Memory B cell (primary cell): Measurements from ENCODE around the gene TLR8.
"Not testable (repeated sequence)": the region's sequence is repeated elsewhere in the genome, so short reads cannot be mapped to it uniquely, and the experiment has no call there.

Source experiments
- ATAC-seq: fragments of 150-1000 bp; cut with Tn5 transposase; 2 replicates; pipeline ENCODE4 v1.10.0; 2021; ENCODE audit warnings: low read depth, mild to moderate bottlenecking, moderate library complexity
- DNase-seq, 2 donors: peaks; one replicate each; pipeline ENCODE4 v3.0.0; 2022; ENCODE audit warnings: low spot score in 2 of 2
- H3K27ac Mint-ChIP-seq: one replicate; pipeline ENCODE4 v1.8.0; 2022; ENCODE audit warnings: mild to moderate bottlenecking, moderate library complexity, mixed read lengths
- H3K27me3 Mint-ChIP-seq: one replicate; pipeline ENCODE4 v1.8.0; 2022; ENCODE audit warnings: mixed read lengths
- H3K36me3 Mint-ChIP-seq: one replicate; pipeline ENCODE4 v1.8.0; 2022; ENCODE audit warnings: mild to moderate bottlenecking, mixed read lengths
- H3K4me1 Mint-ChIP-seq: one replicate; pipeline ENCODE4 v1.8.0; 2022; ENCODE audit warnings: mixed read lengths
- H3K4me3 Mint-ChIP-seq: one replicate; pipeline ENCODE4 v1.8.0; 2022; ENCODE audit warnings: mild to moderate bottlenecking, moderate library complexity, mixed read lengths
- H3K9me3 Mint-ChIP-seq: one replicate; pipeline ENCODE4 v1.8.0; 2022; ENCODE audit warnings: mixed read lengths

The TLR8 gene

DNA sequence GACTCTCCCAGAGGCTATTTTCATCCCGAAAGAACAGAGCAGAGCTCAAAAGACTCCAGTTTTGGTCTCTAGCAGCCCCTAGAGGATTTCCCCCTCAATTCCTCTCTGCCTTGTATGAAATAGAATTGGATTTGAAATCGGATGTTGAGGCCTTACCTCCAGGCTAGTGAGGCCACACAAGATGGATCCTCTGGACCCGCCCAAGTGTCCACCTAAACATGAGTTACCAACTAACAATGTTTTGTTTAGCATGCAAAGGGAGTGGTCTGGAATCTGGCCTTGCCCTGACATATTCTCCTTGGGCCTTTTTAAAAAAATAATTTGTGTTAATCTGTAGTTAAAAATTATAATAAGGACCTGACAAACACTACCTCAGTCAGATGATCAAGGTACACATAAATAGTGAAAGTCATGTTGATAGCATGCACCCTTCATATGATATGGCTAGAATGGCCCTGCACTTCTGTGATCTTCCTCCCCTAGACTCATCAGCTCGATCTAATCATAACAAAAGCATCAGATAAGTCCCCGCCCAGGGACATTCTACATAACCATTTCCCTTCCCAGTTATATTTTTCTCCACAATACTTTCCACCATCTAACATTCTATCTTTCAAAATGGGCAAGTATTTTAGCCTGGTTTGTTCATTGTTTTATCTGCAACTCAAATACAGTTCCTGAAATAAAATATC, 6.5 kb downstream of the TLR8 start:
- DNase-seq (no peak), ATAC-seq (no peak)
- Mint-ChIP-seq H3K27me3 (no peaks in the 10 kb centered on the region), H3K4me1 (peaks cover 9% of the 10 kb centered on the region), H3K4me3 (no peak overlapping the region), H3K9me3 (no peaks in the 10 kb centered on the region), H3K36me3 (no peaks in the 10 kb centered on the region), H3K27ac (no peak overlapping the region)

DNA sequence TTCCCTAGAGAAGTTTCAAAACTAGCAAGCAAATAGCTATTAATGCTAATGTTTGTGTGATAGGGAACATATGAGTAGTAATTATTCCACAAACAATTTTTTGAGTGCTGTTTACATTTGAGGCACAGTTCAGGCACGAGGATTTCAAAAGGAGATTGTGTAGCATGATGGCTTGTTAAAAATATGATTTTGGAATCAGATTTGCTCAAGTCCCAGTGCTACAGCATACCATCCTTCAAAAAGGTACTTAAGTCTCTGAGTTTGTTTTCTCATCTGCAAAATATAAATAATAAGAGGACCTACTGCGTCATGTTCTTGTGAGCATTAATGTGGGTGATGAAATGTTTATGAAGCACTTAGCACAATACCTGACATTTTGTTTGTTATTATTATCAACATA, 11.3 kb downstream of the TLR8 start:
- Mint-ChIP-seq H3K36me3 (no peaks in the 10 kb centered on the region), H3K4me1 (no peaks in the 10 kb centered on the region), H3K27ac (no peak overlapping the region), H3K9me3 (no peaks in the 10 kb centered on the region), H3K27me3 (no peaks in the 10 kb centered on the region), H3K4me3 (no peak overlapping the region)
- ATAC-seq: no peak
- DNase-seq: no peak

GRCh38 chrX:12919051-12919450, 12.6 kb downstream of the TLR8 start:
- H3K27me3 Mint-ChIP-seq: no peaks in the 10 kb centered on the region
- H3K9me3 Mint-ChIP-seq: no peaks in the 10 kb centered on the region
- no peak overlapping the region for H3K4me3 Mint-ChIP-seq
- no peak overlapping the region for H3K27ac Mint-ChIP-seq
- no peaks in the 10 kb centered on the region for H3K4me1 Mint-ChIP-seq
- ATAC-seq: no peak
- no peaks in the 10 kb centered on the region for H3K36me3 Mint-ChIP-seq
- no peak for DNase-seq

DNA sequence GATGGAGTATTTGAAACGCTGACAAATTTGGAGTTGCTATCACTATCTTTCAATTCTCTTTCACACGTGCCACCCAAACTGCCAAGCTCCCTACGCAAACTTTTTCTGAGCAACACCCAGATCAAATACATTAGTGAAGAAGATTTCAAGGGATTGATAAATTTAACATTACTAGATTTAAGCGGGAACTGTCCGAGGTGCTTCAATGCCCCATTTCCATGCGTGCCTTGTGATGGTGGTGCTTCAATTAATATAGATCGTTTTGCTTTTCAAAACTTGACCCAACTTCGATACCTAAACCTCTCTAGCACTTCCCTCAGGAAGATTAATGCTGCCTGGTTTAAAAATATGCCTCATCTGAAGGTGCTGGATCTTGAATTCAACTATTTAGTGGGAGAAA, 13.2 kb downstream of the TLR8 start:
- Mint-ChIP-seq H3K27ac (no peak overlapping the region), H3K36me3 (no peaks in the 10 kb centered on the region), H3K27me3 (no peaks in the 10 kb centered on the region), H3K4me3 (no peak overlapping the region), H3K4me1 (no peaks in the 10 kb centered on the region), H3K9me3 (no peaks in the 10 kb centered on the region)
- ATAC-seq (no peak), DNase-seq (no peak)

DNA sequence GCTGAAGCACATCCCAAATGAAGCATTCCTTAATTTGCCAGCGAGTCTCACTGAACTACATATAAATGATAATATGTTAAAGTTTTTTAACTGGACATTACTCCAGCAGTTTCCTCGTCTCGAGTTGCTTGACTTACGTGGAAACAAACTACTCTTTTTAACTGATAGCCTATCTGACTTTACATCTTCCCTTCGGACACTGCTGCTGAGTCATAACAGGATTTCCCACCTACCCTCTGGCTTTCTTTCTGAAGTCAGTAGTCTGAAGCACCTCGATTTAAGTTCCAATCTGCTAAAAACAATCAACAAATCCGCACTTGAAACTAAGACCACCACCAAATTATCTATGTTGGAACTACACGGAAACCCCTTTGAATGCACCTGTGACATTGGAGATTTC, 14.6 kb downstream of the TLR8 start:
- no peaks in the 10 kb centered on the region for H3K36me3 Mint-ChIP-seq
- no peak overlapping the region for H3K4me3 Mint-ChIP-seq
- H3K27me3 Mint-ChIP-seq: no peaks in the 10 kb centered on the region

DNA sequence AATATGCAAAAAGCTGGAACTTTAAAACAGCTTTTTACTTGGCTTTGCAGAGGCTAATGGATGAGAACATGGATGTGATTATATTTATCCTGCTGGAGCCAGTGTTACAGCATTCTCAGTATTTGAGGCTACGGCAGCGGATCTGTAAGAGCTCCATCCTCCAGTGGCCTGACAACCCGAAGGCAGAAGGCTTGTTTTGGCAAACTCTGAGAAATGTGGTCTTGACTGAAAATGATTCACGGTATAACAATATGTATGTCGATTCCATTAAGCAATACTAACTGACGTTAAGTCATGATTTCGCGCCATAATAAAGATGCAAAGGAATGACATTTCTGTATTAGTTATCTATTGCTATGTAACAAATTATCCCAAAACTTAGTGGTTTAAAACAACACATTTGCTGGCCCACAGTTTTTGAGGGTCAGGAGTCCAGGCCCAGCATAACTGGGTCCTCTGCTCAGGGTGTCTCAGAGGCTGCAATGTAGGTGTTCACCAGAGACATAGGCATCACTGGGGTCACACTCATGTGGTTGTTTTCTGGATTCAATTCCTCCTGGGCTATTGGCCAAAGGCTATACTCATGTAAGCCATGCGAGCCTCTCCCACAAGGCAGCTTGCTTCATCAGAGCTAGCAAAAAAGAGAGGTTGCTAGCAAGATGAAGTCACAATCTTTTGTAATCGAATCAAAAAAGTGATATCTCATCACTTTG, 15.6 kb downstream of the TLR8 start:
- Mint-ChIP-seq H3K4me3 (no peak overlapping the region), H3K27ac (no peak overlapping the region), H3K27me3 (no peaks in the 10 kb centered on the region), H3K4me1 (no peaks in the 10 kb centered on the region), H3K36me3 (no peaks in the 10 kb centered on the region), H3K9me3 (no peaks in the 10 kb centered on the region)
- ATAC-seq (no peak), DNase-seq (no peak)

More for the DNA sequence above, 14.6 kb downstream of the TLR8 start:
- ATAC-seq: no peak
- DNase-seq: no peak
- Mint-ChIP-seq H3K4me1 (no peaks in the 10 kb centered on the region), H3K9me3 (no peaks in the 10 kb centered on the region), H3K27ac (no peak overlapping the region)

DNA sequence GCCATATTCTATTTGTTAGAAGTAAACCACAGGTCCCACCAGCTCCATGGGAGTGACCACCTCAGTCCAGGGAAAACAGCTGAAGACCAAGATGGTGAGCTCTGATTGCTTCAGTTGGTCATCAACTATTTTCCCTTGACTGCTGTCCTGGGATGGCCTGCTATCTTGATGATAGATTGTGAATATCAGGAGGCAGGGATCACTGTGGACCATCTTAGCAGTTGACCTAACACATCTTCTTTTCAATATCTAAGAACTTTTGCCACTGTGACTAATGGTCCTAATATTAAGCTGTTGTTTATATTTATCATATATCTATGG, 16.1 kb downstream of the TLR8 start:
- ATAC-seq (no peak), DNase-seq (no peak)
- H3K4me1 Mint-ChIP-seq: no peaks in the 10 kb centered on the region

DNA sequence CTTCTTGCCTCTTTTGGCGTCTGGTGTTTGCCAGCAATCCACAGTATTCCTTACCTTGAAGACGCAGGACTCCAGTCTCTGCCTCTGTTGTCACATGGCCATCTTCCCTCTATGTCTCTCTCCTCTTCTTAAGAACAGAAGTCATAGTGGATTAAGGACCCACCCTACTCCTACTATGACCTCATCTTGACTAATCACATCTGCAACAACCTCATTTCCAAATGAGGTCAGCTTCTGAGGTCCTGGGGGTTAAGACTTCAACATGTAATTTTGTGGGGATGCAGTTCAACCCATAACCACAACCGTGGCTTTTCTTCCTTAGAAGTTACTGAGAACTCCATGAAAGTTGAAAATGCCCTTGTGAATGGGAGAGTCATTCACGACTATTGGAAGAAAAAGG, 23.3 kb downstream of the TLR8 start:
- no peaks in the 10 kb centered on the region for H3K27me3 Mint-ChIP-seq
- DNase-seq (no peak), ATAC-seq (no peak)
- no peaks in the 10 kb centered on the region for H3K36me3 Mint-ChIP-seq
- H3K9me3 Mint-ChIP-seq: no peaks in the 10 kb centered on the region
- H3K4me1 Mint-ChIP-seq: no peaks in the 10 kb centered on the region
- no peak overlapping the region for H3K27ac Mint-ChIP-seq
- H3K4me3 Mint-ChIP-seq: no peak overlapping the region

More for the DNA sequence above, 16.1 kb downstream of the TLR8 start:
- no peak overlapping the region for H3K4me3 Mint-ChIP-seq
- no peaks in the 10 kb centered on the region for H3K9me3 Mint-ChIP-seq
- H3K27me3 Mint-ChIP-seq: no peaks in the 10 kb centered on the region
- H3K27ac Mint-ChIP-seq: no peak overlapping the region
- no peaks in the 10 kb centered on the region for H3K36me3 Mint-ChIP-seq

- DNase-seq (no peak), ATAC-seq (no peak)
- H3K9me3 Mint-ChIP-seq: no peaks in the 10 kb centered on the region
- no peaks in the 10 kb centered on the region for H3K4me1 Mint-ChIP-seq
- no peaks in the 10 kb centered on the region for H3K27me3 Mint-ChIP-seq
- H3K36me3 Mint-ChIP-seq: no peaks in the 10 kb centered on the region
- no peak overlapping the region for H3K4me3 Mint-ChIP-seq
- H3K27ac Mint-ChIP-seq: no peak overlapping the region
These were observed 23.7 kb downstream of the TLR8 start for GRCh38 chrX:12930150-12930549.

DNA sequence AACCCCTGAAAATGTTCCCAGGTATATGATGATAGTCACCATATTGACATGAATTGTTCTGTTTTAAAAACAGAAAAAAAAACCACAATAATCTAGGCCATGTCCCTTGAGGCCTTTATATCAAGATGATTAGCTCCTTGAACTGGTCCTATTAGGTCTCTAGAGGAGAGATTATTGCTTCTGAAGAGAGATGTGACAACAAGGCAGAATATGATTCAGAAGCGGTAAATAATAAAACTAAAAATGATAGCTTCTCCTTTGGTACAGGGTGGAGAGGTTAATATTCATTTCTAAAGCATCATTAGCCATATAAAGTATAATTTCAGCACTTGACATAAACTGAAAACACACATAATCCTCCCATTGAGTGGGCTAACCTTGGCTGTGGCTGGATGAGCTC, 25.8 kb downstream of the TLR8 start:
- no peak for ATAC-seq
- no peak overlapping the region for H3K27ac Mint-ChIP-seq

DNA sequence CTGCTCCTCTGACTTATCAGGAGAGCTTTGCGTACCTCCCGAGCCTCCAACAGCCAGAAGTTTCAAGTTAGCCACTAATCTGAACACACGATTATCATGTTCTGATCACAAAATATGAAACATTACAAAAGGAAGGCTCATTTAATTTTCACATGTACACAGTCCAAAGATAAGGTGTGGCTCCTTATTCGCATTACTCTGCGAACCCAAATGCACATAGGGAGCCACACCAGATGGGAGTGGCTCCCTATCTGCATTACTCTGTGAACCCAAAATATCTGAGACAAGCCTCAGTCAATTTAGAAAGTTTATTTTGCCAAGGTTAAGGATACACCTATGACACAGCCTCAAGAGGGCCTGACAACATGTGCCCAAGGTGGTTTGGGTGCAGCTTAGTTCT, 28.4 kb downstream of the TLR8 start:
- H3K27me3 Mint-ChIP-seq: no peaks in the 10 kb centered on the region
- no peaks in the 10 kb centered on the region for H3K4me1 Mint-ChIP-seq
- ATAC-seq: no peak
- H3K9me3 Mint-ChIP-seq: no peaks in the 10 kb centered on the region
- H3K4me3 Mint-ChIP-seq: no peak overlapping the region
- H3K36me3 Mint-ChIP-seq: no peaks in the 10 kb centered on the region
- DNase-seq: no peak
- H3K27ac Mint-ChIP-seq: no peak overlapping the region

More for the DNA sequence above, 25.8 kb downstream of the TLR8 start:
- Mint-ChIP-seq H3K27me3 (no peaks in the 10 kb centered on the region), H3K4me1 (no peaks in the 10 kb centered on the region), H3K9me3 (no peaks in the 10 kb centered on the region), H3K36me3 (no peaks in the 10 kb centered on the region), H3K4me3 (no peak overlapping the region)
- DNase-seq: no peak

- peaks cover 3% of the 10 kb centered on the region for H3K9me3 Mint-ChIP-seq
- H3K4me1 Mint-ChIP-seq: peaks cover 2% of the 10 kb centered on the region
- DNase-seq: no peak
- no peak overlapping the region for H3K27ac Mint-ChIP-seq
- ATAC-seq: no peak
- H3K4me3 Mint-ChIP-seq: no peak overlapping the region
- no peaks in the 10 kb centered on the region for H3K27me3 Mint-ChIP-seq
- H3K36me3 Mint-ChIP-seq: no peaks in the 10 kb centered on the region
These were observed 30.5 kb downstream of the TLR8 start for GRCh38 chrX:12936947-12937346.

DNA sequence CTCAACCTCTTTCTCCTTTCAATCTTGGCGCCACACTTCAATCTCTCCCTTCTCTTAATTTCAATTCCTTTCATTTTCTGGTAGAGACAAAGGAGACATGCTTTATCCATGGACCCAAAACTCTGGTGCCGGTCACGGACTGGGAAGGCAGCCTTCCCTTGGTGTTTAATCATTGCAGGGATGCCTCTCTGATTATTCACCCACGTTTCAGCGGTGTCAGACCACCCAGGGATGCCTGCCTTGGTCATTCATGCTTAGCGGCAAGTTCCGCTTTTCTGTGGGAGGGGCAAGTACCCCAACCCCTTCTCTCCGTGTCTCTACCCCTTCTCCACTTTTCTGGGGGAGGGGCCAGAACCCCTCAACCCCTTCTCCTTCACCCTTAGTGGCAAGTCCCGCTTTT, 34.1 kb downstream of the TLR8 start:
- not testable (repeated sequence) for H3K4me1 Mint-ChIP-seq, H3K36me3 Mint-ChIP-seq, H3K4me3 Mint-ChIP-seq, H3K27me3 Mint-ChIP-seq, DNase-seq, H3K27ac Mint-ChIP-seq, H3K9me3 Mint-ChIP-seq, ATAC-seq

GRCh38 chrX:12943592-12943991, 37.2 kb downstream of the TLR8 start:
- ATAC-seq, H3K27ac Mint-ChIP-seq, H3K9me3 Mint-ChIP-seq, H3K4me3 Mint-ChIP-seq, H3K4me1 Mint-ChIP-seq, DNase-seq, H3K27me3 Mint-ChIP-seq, H3K36me3 Mint-ChIP-seq: not testable (repeated sequence)

DNA sequence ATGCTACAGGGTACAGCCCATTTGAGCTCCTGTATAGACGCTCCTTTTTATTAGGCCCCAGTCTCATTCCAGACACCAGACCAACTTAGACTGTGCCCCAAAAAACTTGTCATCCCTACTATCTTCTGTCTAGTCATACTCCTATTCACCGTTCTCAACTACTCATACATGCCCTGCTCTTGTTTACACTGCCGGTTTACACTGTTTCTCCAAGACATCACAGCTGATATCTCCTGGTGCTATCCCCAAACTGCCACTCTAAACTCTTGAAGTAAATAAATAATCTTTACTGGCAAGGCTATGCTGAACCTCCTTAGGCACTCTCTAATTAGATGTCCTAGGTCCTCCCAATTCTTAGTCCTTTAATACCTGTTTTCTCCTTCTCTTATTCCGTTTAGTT, 38.0 kb downstream of the TLR8 start:
- ATAC-seq, DNase-seq, H3K27me3 Mint-ChIP-seq, H3K36me3 Mint-ChIP-seq, H3K4me3 Mint-ChIP-seq, H3K9me3 Mint-ChIP-seq: not testable (repeated sequence)
- peak overlapping the region; percentile 55 for H3K27ac Mint-ChIP-seq
- peaks cover 14% of the 10 kb centered on the region for H3K4me1 Mint-ChIP-seq
